ENCODE data around the gene FBXO46. TPM values are rescaled to one million over a fixed set of nuclear protein-coding genes. Genes with fewer than 3 reads are reported as not detected.

FBXO46 gene
- total RNA-seq, 1 donor from 2014 or later, result 44.7 TPM

DNA sequence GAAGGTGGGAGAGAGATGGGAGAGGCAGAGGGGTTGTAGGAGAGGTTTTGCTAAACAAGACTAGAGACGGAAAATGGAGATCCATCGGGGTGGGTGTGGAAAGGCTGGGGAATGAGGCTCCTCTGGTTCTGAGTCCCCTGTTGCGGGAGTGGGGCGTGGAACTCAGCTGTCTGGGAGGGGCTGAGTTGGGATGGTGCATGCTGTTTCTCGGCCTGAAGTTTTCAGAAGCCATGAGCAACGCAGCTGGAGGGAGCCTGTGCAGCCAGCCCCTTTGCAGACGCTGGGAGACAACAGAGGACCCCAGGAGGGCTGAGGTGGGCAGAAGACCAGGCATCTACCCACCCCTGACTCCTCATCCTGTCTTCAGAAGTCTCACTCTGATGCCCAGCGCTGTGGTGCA is 70.1 kb downstream of the FBXO46 start:
- no peaks in the 10 kb centered on the region for H3K9me3 Mint-ChIP-seq (ENCODE audit: low read depth)
- TF ChIP-seq, protein P1, sequence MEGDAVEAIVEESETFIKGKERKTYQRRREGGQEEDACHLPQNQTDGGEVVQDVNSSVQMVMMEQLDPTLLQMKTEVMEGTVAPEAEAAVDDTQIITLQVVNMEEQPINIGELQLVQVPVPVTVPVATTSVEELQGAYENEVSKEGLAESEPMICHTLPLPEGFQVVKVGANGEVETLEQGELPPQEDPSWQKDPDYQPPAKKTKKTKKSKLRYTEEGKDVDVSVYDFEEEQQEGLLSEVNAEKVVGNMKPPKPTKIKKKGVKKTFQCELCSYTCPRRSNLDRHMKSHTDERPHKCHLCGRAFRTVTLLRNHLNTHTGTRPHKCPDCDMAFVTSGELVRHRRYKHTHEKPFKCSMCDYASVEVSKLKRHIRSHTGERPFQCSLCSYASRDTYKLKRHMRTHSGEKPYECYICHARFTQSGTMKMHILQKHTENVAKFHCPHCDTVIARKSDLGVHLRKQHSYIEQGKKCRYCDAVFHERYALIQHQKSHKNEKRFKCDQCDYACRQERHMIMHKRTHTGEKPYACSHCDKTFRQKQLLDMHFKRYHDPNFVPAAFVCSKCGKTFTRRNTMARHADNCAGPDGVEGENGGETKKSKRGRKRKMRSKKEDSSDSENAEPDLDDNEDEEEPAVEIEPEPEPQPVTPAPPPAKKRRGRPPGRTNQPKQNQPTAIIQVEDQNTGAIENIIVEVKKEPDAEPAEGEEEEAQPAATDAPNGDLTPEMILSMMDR (IDR thresholded peaks at IDR 0.05; ENCODE audit: unreplicated experiment), result no peak
- H3K36me3 Mint-ChIP-seq (ENCODE audit: insufficient read depth), result no peaks in the 10 kb centered on the region
- H3K4me3 Mint-ChIP-seq (ENCODE audit: low read depth), result no peak overlapping the region
- peaks cover 14% of the 10 kb centered on the region for H3K4me1 Mint-ChIP-seq (ENCODE audit: low read depth)
- no peak for DNase-seq (ENCODE audit: low spot score, unreplicated experiment)
- H3K27me3 Mint-ChIP-seq, result no peaks in the 10 kb centered on the region
- peak overlapping the region; percentile 29 for H3K27ac Mint-ChIP-seq

Small RNA genes lying within 50 kb of the gene (microRNA-seq; reads per million reads assigned to microRNA genes)
- gene MIR642A (ENCODE audit: borderline number of aligned reads, unreplicated experiment) (not detected), gene MIR642B (ENCODE audit: borderline number of aligned reads, unreplicated experiment) (not detected)

Other genes with a start within 250 kb of the FBXO46 start
- 17.9 and 21.6 TPM in 2 replicates for gene RTN2, start 233.8 kb downstream of the FBXO46 start, total RNA-seq
- gene PPM1N, start 232.5 kb downstream of the FBXO46 start, total RNA-seq, result 0.62 TPM in 1 of 2 replicates, not detected in the other
- gene VASP, start 223.4 kb downstream of the FBXO46 start, total RNA-seq, result 93.4 and 94.9 TPM in 2 replicates
- 14.4 and 16.5 TPM in 2 replicates for gene OPA3, start 146.1 kb downstream of the FBXO46 start, total RNA-seq
- gene GPR4, start 128.7 kb downstream of the FBXO46 start, total RNA-seq, result not detected in 2 replicates
- 28.6 and 29.8 TPM in 2 replicates for gene EML2, start 91.5 kb downstream of the FBXO46 start, total RNA-seq
- gene GIPR, start 62.7 kb downstream of the FBXO46 start, total RNA-seq, result 26.4 and 27.2 TPM in 2 replicates
- 401 and 414 TPM in 2 replicates for gene SNRPD2, start 38.9 kb downstream of the FBXO46 start, total RNA-seq
- gene QPCTL, start 38.2 kb downstream of the FBXO46 start, total RNA-seq, result 9.0 and 10.8 TPM in 2 replicates
- not detected in 2 replicates for gene MEIOSIN, start 2.5 kb upstream of the FBXO46 start, total RNA-seq
- gene SIX5, start 38.4 kb upstream of the FBXO46 start, total RNA-seq, result 36.9 and 42.3 TPM in 2 replicates
- gene DMPK, start 51.6 kb upstream of the FBXO46 start, total RNA-seq, result 117 and 122 TPM in 2 replicates
- 99.4 and 108 TPM in 2 replicates for gene DMWD, start 61.9 kb upstream of the FBXO46 start, total RNA-seq
- 0.42 and 0.48 TPM in 2 replicates for gene RSPH6A, start 84.4 kb upstream of the FBXO46 start, total RNA-seq
- 112 and 114 TPM in 2 replicates for gene SYMPK, start 132.3 kb upstream of the FBXO46 start, total RNA-seq
- gene FOXA3, start 133.4 kb upstream of the FBXO46 start, total RNA-seq, result 23.5 and 25.4 TPM in 2 replicates
- gene IRF2BP1, start 155.2 kb upstream of the FBXO46 start, total RNA-seq, result 30.4 and 35.0 TPM in 2 replicates
- gene MYPOP, start 171.7 kb upstream of the FBXO46 start, total RNA-seq, result 11.1 and 11.8 TPM in 2 replicates
- gene NANOS2, start 183.9 kb upstream of the FBXO46 start, total RNA-seq, result not detected in 2 replicates
- gene NOVA2, start 243.0 kb upstream of the FBXO46 start, total RNA-seq, result 0.44 and 0.53 TPM in 2 replicates